DOHH2 (cell line): ENCODE results near the gene NEK11.

Experiments used
- H3F3A ChIP-seq: fragments of 200-600 bp; sonication (generic), shearing (Covaris generic); 2 replicates; pipeline ENCODE4 v1.6.0; 2016; ENCODE audit warnings: antibody characterized with exemption, mild to moderate bottlenecking; ENCODE audit not compliant: control insufficient read depth, insufficient read depth
- H3K27ac ChIP-seq: fragments of 200-600 bp; sonication (generic); 2 replicates; pipeline ENCODE4 v1.5.1; 2014; ENCODE audit warnings: low read depth, mild to moderate bottlenecking, low read length, moderate library complexity
- H3K27me3 ChIP-seq: fragments of 200-600 bp; sonication (generic); 2 replicates; pipeline ENCODE4 v1.6.1; 2014; ENCODE audit warnings: mild to moderate bottlenecking, low read length, mixed read lengths; ENCODE audit not compliant: control insufficient read depth
- H3K36me3 ChIP-seq: fragments of 200-600 bp; sonication (generic); 2 replicates; pipeline ENCODE4 v1.6.1; 2014; ENCODE audit warnings: mild to moderate bottlenecking, low read length, moderate library complexity, mixed read lengths; ENCODE audit not compliant: control insufficient read depth
- H3K4me1 ChIP-seq: fragments of 200-600 bp; sonication (generic); 2 replicates; pipeline ENCODE4 v1.6.1; 2014; ENCODE audit warnings: mild to moderate bottlenecking, low read length, mixed read lengths; ENCODE audit not compliant: control insufficient read depth
- H3K4me2 ChIP-seq: fragments of 200-600 bp; sonication (generic); 2 replicates; pipeline ENCODE4 v1.6.0; 2014; ENCODE audit warnings: mild to moderate bottlenecking, low read length, moderate library complexity
- H3K4me3 ChIP-seq: fragments of 200-600 bp; sonication (generic); 2 replicates; pipeline ENCODE4 v1.5.1; 2014; ENCODE audit warnings: mild to moderate bottlenecking, low read length, mixed read lengths
- H3K79me2 ChIP-seq: fragments of 200-600 bp; sonication (generic); 2 replicates; pipeline ENCODE4 v1.6.1; 2014; ENCODE audit warnings: mild to moderate bottlenecking, low read length, mixed read lengths; ENCODE audit not compliant: control insufficient read depth
- H3K9me2 ChIP-seq: fragments of 200-600 bp; sonication (generic); replicated peaks from 2 replicates; pipeline ENCODE4 v1.6.1; 2014; ENCODE audit warnings: mild to moderate bottlenecking, low read length, mixed read lengths; ENCODE audit not compliant: control insufficient read depth
- H3K9me3 ChIP-seq: fragments of 200-600 bp; sonication (generic); 2 replicates; pipeline ENCODE4 v1.6.1; 2014; ENCODE audit warnings: antibody characterized with exemption, low read length, mixed read lengths; ENCODE audit not compliant: control insufficient read depth, insufficient read depth
- H4K20me1 ChIP-seq: fragments of 200-600 bp; sonication (generic); 2 replicates; pipeline ENCODE4 v1.6.0; 2014; ENCODE audit warnings: low read depth, mild to moderate bottlenecking, antibody characterized with exemption, low read length, moderate library complexity; ENCODE audit not compliant: control insufficient read depth, insufficient read depth
- EZH2phosphoT487 ChIP-seq: fragments of 200-600 bp; sonication (generic); IDR thresholded peaks from 2 replicates; pipeline ENCODE4 v1.6.1; 2017; ENCODE audit warnings: borderline replicate concordance, mild to moderate bottlenecking, antibody characterized with exemption, low read length, moderate library complexity, mixed read lengths
- TF ChIP-seq, protein P1 (sequence below): fragments of 200-600 bp; sonication (generic); IDR thresholded peaks from one replicate; pipeline ENCODE4 v1.5.1; 2014; ENCODE audit warnings: antibody characterized with exemption, mild to moderate bottlenecking, low read depth, low read length; ENCODE audit not compliant: poor library complexity, severe bottlenecking

Gene NEK11

DNA sequence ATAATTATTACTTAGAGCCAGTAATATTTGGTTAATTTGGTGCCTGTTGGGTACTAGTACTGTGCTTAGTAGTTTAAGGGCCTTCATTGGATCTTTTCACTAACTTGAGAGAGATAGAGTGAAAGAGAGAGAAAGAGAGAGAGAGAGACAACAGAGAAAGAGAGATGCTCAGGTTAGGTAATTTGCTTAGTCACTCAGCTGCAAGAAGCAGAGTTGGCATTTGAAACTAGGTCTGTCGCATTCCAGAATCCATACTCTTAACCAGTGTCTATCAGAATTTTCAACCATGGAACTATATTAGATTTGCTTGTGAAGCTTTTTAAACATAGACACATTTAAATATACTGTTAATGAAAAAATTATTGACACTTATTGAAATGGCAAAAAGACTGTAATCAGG, 323.8 kb downstream of the NEK11 start:
- Histone ChIP-seq H4K20me1 (no peaks in the 10 kb centered on the region), H3K4me2 (no peak overlapping the region), H3K4me3 (no peak overlapping the region), H3K4me1 (no peaks in the 10 kb centered on the region), H3F3A (no peaks in the 10 kb centered on the region), H3K9me2 (no peaks in the 10 kb centered on the region), H3K9me3 (no peaks in the 10 kb centered on the region), H3K27ac (no peak overlapping the region), H3K79me2 (no peaks in the 10 kb centered on the region), H3K36me3 (no peaks in the 10 kb centered on the region), H3K27me3 (no peaks in the 10 kb centered on the region)
- no peak for TF ChIP-seq EZH2phosphoT487
- TF ChIP-seq, protein P1, sequence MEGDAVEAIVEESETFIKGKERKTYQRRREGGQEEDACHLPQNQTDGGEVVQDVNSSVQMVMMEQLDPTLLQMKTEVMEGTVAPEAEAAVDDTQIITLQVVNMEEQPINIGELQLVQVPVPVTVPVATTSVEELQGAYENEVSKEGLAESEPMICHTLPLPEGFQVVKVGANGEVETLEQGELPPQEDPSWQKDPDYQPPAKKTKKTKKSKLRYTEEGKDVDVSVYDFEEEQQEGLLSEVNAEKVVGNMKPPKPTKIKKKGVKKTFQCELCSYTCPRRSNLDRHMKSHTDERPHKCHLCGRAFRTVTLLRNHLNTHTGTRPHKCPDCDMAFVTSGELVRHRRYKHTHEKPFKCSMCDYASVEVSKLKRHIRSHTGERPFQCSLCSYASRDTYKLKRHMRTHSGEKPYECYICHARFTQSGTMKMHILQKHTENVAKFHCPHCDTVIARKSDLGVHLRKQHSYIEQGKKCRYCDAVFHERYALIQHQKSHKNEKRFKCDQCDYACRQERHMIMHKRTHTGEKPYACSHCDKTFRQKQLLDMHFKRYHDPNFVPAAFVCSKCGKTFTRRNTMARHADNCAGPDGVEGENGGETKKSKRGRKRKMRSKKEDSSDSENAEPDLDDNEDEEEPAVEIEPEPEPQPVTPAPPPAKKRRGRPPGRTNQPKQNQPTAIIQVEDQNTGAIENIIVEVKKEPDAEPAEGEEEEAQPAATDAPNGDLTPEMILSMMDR, result no peak

DNA sequence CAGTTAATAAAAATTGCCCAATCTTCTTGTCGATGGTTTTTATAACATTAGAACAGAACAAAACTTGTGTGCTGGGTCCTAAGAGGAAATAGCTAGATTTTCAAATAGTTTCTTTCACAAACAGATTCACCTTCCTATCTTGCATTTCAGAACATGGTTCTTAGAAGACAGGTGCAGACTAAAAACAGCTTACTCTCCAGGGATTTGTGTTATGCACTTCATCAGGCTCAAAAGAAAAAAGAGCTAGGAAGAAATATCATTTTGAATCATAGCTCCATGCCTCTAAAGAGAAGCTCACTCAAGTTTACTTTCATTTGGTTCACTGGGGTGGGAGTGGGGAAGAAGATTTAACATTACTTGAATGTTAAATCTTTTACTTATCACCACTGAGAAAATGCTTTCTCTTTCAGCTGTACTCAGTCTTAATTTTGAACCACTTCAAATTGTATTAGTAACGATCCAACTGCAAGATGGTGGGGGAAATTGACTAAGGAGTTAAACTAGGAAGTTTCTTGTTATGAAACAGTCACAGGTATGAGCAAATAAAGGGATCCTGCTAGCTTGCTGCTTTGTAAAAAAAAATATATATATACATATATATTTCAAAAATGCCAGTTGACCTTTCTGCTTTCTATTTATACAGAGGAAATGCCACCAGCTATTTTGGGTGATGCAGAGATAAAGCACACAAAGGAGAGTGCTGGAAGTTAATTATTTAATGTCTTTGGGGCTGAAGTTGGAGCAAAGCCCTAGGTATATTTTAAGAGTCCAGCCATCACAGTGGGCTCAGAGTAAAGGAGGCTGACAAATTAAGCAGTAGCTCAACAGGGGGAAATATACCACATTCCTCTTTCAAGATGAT, 326.6 kb downstream of the NEK11 start:
- no peaks in the 10 kb centered on the region for H3K36me3 ChIP-seq
- TF ChIP-seq, protein P1, result no peak
- no peak for TF ChIP-seq EZH2phosphoT487

DNA sequence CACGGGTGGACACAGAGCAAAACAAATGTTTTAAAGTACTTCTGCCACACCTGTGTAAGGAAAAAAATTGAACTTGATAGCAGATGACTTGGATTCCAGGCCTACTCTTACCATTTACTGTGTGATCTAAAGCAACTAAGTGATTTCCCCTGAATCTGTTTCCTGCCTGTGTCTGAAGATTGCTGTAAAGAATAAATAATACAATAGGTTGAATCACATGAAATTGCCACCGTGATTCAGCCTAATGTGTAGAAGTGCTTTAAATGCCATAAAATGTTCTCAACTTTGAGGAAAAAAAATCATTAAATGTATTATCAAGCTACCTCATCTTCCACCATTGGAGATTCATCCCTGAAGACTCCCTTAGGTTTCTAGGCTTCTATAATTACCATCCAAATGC, 327.3 kb downstream of the NEK11 start:
- TF ChIP-seq, protein P1, result no peak
- TF ChIP-seq EZH2phosphoT487, result no peak
- H3K9me2 ChIP-seq, result no peaks in the 10 kb centered on the region
- H3K27ac ChIP-seq, result no peak overlapping the region
- H3K9me3 ChIP-seq, result no peaks in the 10 kb centered on the region
- H3K36me3 ChIP-seq, result no peaks in the 10 kb centered on the region
- H3F3A ChIP-seq, result no peaks in the 10 kb centered on the region
- H4K20me1 ChIP-seq, result no peaks in the 10 kb centered on the region
- H3K79me2 ChIP-seq, result no peaks in the 10 kb centered on the region
- H3K4me2 ChIP-seq, result no peak overlapping the region
- no peaks in the 10 kb centered on the region for H3K4me1 ChIP-seq
- H3K27me3 ChIP-seq, result no peaks in the 10 kb centered on the region
- no peak overlapping the region for H3K4me3 ChIP-seq

More for the DNA sequence above, 326.6 kb downstream of the NEK11 start:
- Histone ChIP-seq H3F3A (no peaks in the 10 kb centered on the region), H3K9me2 (no peaks in the 10 kb centered on the region), H3K4me2 (no peak overlapping the region), H3K27me3 (no peaks in the 10 kb centered on the region), H3K27ac (no peak overlapping the region), H3K79me2 (no peaks in the 10 kb centered on the region), H3K9me3 (no peaks in the 10 kb centered on the region), H3K4me1 (no peaks in the 10 kb centered on the region), H3K4me3 (no peak overlapping the region), H4K20me1 (no peaks in the 10 kb centered on the region)
